ENCODE data around the gene KREMEN2. TPM values are rescaled to one million over a fixed set of nuclear protein-coding genes. Genes with fewer than 3 reads are reported as not detected.

The KREMEN2 gene
- total and polyA plus RNA-seq, 2 of the 13 experiments (the other 11 are each of a cell fraction or from before 2014, with no cell fraction given) = 0.48 to 1.2 TPM

- Histone ChIP-seq H3K79me2 (ENCODE audit: insufficient read depth, low read length) (no peaks in the 10 kb centered on the region), H3K4me3 (replicated peaks in 1 of 3; ENCODE audit: insufficient read depth in 1 of 3, low read depth in 2 of 3, low read length in 3 of 3) (no peak overlapping the region), H3K36me3 (replicated peaks in 1 of 2; ENCODE audit: control insufficient read depth in 1 of 2, insufficient read depth in 2 of 2, low read length in 2 of 2) (no peaks in the 10 kb centered on the region), H3K9me3 (ENCODE audit: low read length) (no peaks in the 10 kb centered on the region), H3K27me3 (ENCODE audit: control insufficient read depth in 1 of 2, insufficient read depth in 2 of 2, low read length in 2 of 2) (no peaks in the 10 kb centered on the region), H2AFZ (ENCODE audit: low read length) (no peak overlapping the region), H3K4me1 (ENCODE audit: insufficient read depth, low read length) (peaks cover 17% of the 10 kb centered on the region), H4K20me1 (ENCODE audit: insufficient read depth, low read length) (no peaks in the 10 kb centered on the region), H3K9ac (ENCODE audit: insufficient read depth, low read depth, low read length) (no peak overlapping the region), H3K4me2 (ENCODE audit: low read depth, low read length) (no peak overlapping the region), H3K27ac (ENCODE audit: extremely low read length, insufficient read depth, low read length) (no peak overlapping the region)
- no peak for ATAC-seq
- in situ Hi-C loops (cut with HindIII; ENCODE audit: extremely low pct_ligation_motif_present, low pct_unique_long_range_greater_than_20kb) = no loop called here
- DNase-seq (ENCODE audit: low spot score) = no peak
- TF ChIP-seq GFI1 (CRISPR knock-in tag; IDR thresholded peaks at IDR 0.05; ENCODE audit: borderline replicate concordance) (no peak), GZF1 (CRISPR knock-in tag; IDR thresholded peaks at IDR 0.05) (no peak), PLSCR1 (CRISPR knock-in tag; IDR thresholded peaks at IDR 0.05; ENCODE audit: borderline replicate concordance) (no peak), ZNF543 (CRISPR knock-in tag; IDR thresholded peaks at IDR 0.05) (no peak), ZBTB4 (CRISPR knock-in tag; IDR thresholded peaks at IDR 0.05; ENCODE audit: borderline replicate concordance) (no peak), DMAP1 (CRISPR knock-in tag; IDR thresholded peaks at IDR 0.05) (no peak), SMARCE1 (IDR thresholded peaks at IDR 0.05; ENCODE audit: borderline replicate concordance) (no peak), ARNT2 (CRISPR knock-in tag; IDR thresholded peaks at IDR 0.05; ENCODE audit: low read depth) (no peak), MAX (IDR thresholded peaks at IDR 0.05) (no peak), CENPBD1 (CRISPR knock-in tag; IDR thresholded peaks at IDR 0.05; ENCODE audit: borderline replicate concordance, low read depth) (no peak)
- FAIRE-seq = no peak
- CTCF ChIA-PET (ENCODE audit: low intra/inter-chr PET ratio, low total read pairs) = interaction anchor here (2.0 kb wide), 1 partner anchor 29 kb away, joined by 5 read pairs; no protein-coding TSS in a partner anchor
- intact Hi-C loops (cut with micrococcal nuclease; ENCODE audit: unreplicated experiment) = no loop called here
- no TSS peak for BruUV-seq (replicated peaks)
- WGBS (ENCODE audit: low lambda C conversion rate) = 90% methylated on average over 3 of the region's 4 CpGs
- POLR2A ChIA-PET = interaction anchor here (0.9 to 2.0 kb wide), 3 partner anchors 20 to 45 kb away, joined by 3 to 5 read pairs (median 4); partner anchors contain the start of genes HCFC1R1 and THOC6
These were observed 36.5 kb downstream of the KREMEN2 start for GRCh38 chr16:3000540-3000939.

Measured in HepG2 (cell line).